ENCODE results near the gene MALAT1.

DNA sequence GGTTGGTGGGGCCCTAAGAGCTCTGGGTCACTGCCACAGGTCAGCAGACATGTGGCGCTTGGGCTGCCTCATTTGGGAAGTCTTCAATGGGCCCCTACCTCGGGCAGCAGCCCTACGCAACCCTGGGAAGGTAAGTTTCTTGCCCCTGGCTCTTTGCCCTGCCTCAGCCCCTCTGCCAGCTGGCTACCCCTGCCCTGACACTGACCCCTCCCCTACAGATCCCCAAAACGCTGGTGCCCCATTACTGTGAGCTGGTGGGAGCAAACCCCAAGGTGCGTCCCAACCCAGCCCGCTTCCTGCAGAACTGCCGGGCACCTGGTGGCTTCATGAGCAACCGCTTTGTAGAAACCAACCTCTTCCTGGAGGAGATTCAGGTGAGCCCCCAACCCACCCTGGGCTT is 27.9 kb downstream of the MALAT1 start:
- TF ChIP-seq, protein P1, sequence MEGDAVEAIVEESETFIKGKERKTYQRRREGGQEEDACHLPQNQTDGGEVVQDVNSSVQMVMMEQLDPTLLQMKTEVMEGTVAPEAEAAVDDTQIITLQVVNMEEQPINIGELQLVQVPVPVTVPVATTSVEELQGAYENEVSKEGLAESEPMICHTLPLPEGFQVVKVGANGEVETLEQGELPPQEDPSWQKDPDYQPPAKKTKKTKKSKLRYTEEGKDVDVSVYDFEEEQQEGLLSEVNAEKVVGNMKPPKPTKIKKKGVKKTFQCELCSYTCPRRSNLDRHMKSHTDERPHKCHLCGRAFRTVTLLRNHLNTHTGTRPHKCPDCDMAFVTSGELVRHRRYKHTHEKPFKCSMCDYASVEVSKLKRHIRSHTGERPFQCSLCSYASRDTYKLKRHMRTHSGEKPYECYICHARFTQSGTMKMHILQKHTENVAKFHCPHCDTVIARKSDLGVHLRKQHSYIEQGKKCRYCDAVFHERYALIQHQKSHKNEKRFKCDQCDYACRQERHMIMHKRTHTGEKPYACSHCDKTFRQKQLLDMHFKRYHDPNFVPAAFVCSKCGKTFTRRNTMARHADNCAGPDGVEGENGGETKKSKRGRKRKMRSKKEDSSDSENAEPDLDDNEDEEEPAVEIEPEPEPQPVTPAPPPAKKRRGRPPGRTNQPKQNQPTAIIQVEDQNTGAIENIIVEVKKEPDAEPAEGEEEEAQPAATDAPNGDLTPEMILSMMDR (IDR thresholded peaks at IDR 0.05; ENCODE audit: insufficient read depth, low read length, poor library complexity, severe bottlenecking), result no peak
- TF ChIP-seq EZH2phosphoT487 (conservative IDR thresholded peaks at IDR 0.05; ENCODE audit: low read length), result no peak

Measured in SU-DHL-6 (cell line).